Endothelial cell of umbilical vein (primary cell): ENCODE data around the gene ARL3. TPM values are rescaled to one million over a fixed set of nuclear protein-coding genes. Genes with fewer than 3 reads are reported as not detected.

ENCODE experiments used
- BruUV-seq: library from RNA; stranded (reverse); fragments of 400-500 nt; replicated peaks from 2 replicates; lab custom pipeline; 2021; lab: Mats Ljungman, UMichigan
- CTCF ChIA-PET: fragments of 300-600, 350-600 bp; sonication (Branson Sonifier 250); formaldehyde crosslinking; loops from one replicate; lab custom pipeline; 2021; ENCODE audit warnings: antibody characterized with exemption, inconsistent platforms; lab: Charles Lee
- POLR2A ChIA-PET: fragments of 300-600, 350-600 bp; sonication (Branson Sonifier 250); formaldehyde crosslinking; loops from one replicate; lab custom pipeline; 2021; ENCODE audit warnings: antibody characterized with exemption, inconsistent platforms; lab: Charles Lee
- DNase-seq: peaks from one replicate; pipeline ENCODE4 v3.0.0-alpha.2; 2011; ENCODE audit warnings: low read depth, low spot score
- FAIRE-seq: peaks from 2 replicates; lab custom pipeline; 2011; peaks lifted over from hg19 to GRCh38; lab: Jason Lieb, UNC
- H2AFZ ChIP-seq: 2 replicates; pipeline ENCODE4 v1.6.0; 2012; ENCODE audit warnings: low read depth, low read length, control low read depth, inconsistent platforms
- H3K27ac ChIP-seq: 2 replicates; pipeline ENCODE4 v1.5.1; 2011; ENCODE audit warnings: low read depth, mild to moderate bottlenecking, control low read depth, low read length, moderate library complexity; ENCODE audit not compliant: insufficient read depth
- H3K27me3 ChIP-seq, 2 experiments: 2 replicates each; pipeline versions ENCODE4 v1.6.0 to v1.6.1; 2011; ENCODE audit warnings: low read length in 2 of 2, mixed read lengths in 1 of 2; ENCODE audit not compliant: control insufficient read depth in 2 of 2, insufficient read depth in 2 of 2
- H3K36me3 ChIP-seq, 2 experiments: 2 replicates in 1 of 2; 3 replicates in 1 of 2; pipeline ENCODE4 v1.5.1; 2011; ENCODE audit warnings: low read length in 2 of 2, mild to moderate bottlenecking in 1 of 2, moderate library complexity in 1 of 2; ENCODE audit not compliant: control insufficient read depth in 2 of 2, insufficient read depth in 2 of 2; ENCODE audit errors: extremely low read depth in 1 of 2
- H3K4me1 ChIP-seq: 3 replicates; pipeline ENCODE4 v1.5.1; 2011; ENCODE audit warnings: mild to moderate bottlenecking, low read length; ENCODE audit not compliant: control insufficient read depth, insufficient read depth; ENCODE audit errors: extremely low read depth
- H3K4me2 ChIP-seq: 2 replicates; pipeline ENCODE4 v1.6.1; 2011; ENCODE audit warnings: low read length, control low read depth, mixed read lengths; ENCODE audit not compliant: insufficient read depth
- H3K4me3 ChIP-seq, 3 experiments: fragments of 200-600 bp in 1 of 3; sonication (generic), shearing (Covaris generic) in 1 of 3; replicated peaks in 1 of 3; 2 replicates each; pipeline ENCODE4 v1.5.1; 2011 to 2016; ENCODE audit warnings: control low read depth in 3 of 3, low read length in 3 of 3, mild to moderate bottlenecking in 2 of 3, inconsistent platforms in 1 of 3, low read depth in 1 of 3, moderate library complexity in 1 of 3; ENCODE audit not compliant: insufficient read depth in 1 of 3
- H3K79me2 ChIP-seq: 2 replicates; pipeline ENCODE4 v1.6.0; 2012; ENCODE audit warnings: low read length, inconsistent platforms; ENCODE audit not compliant: control insufficient read depth, insufficient read depth
- H3K9ac ChIP-seq: replicated peaks from 2 replicates; pipeline ENCODE3; 2011; ENCODE audit warnings: low read length, control low read depth; ENCODE audit not compliant: insufficient read depth; ENCODE audit errors: extremely low read depth
- H3K9me1 ChIP-seq: replicated peaks from 3 replicates; pipeline ENCODE4 v1.6.0; 2011; ENCODE audit warnings: mild to moderate bottlenecking, low read length; ENCODE audit not compliant: control insufficient read depth, insufficient read depth; ENCODE audit errors: extremely low read depth
- H3K9me3 ChIP-seq: replicated peaks from 2 replicates; pipeline ENCODE4 v1.5.1; 2012; ENCODE audit warnings: low read length, inconsistent platforms; ENCODE audit not compliant: control insufficient read depth, insufficient read depth
- H4K20me1 ChIP-seq: replicated peaks from 2 replicates; pipeline ENCODE3; 2011; ENCODE audit warnings: mild to moderate bottlenecking, low read length; ENCODE audit not compliant: control insufficient read depth, insufficient read depth; ENCODE audit errors: extremely low read depth
- CTCF ChIP-seq, 2 donors: IDR thresholded peaks; 1 replicate in 1 of 2; 2 replicates in 1 of 2; pipeline ENCODE4 v1.5.1; 2011; ENCODE audit warnings: low read length in 2 of 2, mild to moderate bottlenecking in 2 of 2, moderate library complexity in 2 of 2, control low read depth in 1 of 2, inconsistent platforms in 1 of 2, low read depth in 1 of 2; ENCODE audit not compliant: insufficient read depth in 1 of 2; ENCODE audit errors: extremely low read depth in 1 of 2
- EZH2 ChIP-seq: IDR thresholded peaks from 2 replicates; pipeline ENCODE4 v1.6.1; 2012; ENCODE audit warnings: borderline replicate concordance, low read depth, mild to moderate bottlenecking, moderate library complexity, low read length, inconsistent platforms; ENCODE audit not compliant: severe bottlenecking
- FOS ChIP-seq: IDR thresholded peaks from 2 replicates; pipeline ENCODE4 v1.6.1; 2011; ENCODE audit warnings: mild to moderate bottlenecking, low read length, moderate library complexity, borderline replicate concordance; ENCODE audit not compliant: insufficient read depth
- JUN ChIP-seq: IDR thresholded peaks from 2 replicates; pipeline ENCODE4 v1.6.1; 2011; ENCODE audit warnings: borderline replicate concordance, low read depth; ENCODE audit not compliant: insufficient read length, insufficient read depth
- MAX ChIP-seq: IDR thresholded peaks from 2 replicates; pipeline ENCODE4 v1.6.1; 2011; ENCODE audit not compliant: insufficient read depth, insufficient read length
- MYC ChIP-seq: IDR thresholded peaks from one replicate; pipeline ENCODE4 v1.6.1; 2011; ENCODE audit warnings: mild to moderate bottlenecking, low read depth, low read length
- POLR2A ChIP-seq: IDR thresholded peaks from 2 replicates; pipeline ENCODE4 v1.6.1; 2012; ENCODE audit warnings: low read depth, mild to moderate bottlenecking, control low read depth, low read length
- POLR2AphosphoS5 ChIP-seq: IDR thresholded peaks from 2 replicates; pipeline ENCODE4 v1.6.1; 2012; ENCODE audit warnings: low read depth, mild to moderate bottlenecking, control low read depth, low read length, moderate library complexity; ENCODE audit not compliant: insufficient read depth
- dilution Hi-C: fragments of 300-500 bp; cut with MboI; formaldehyde crosslinking; loops from one replicate; pipeline ENCODE4 v1.15.0; 2019; ENCODE audit warnings: low sequenced_read_pairs; ENCODE audit not compliant: extremely low pct_ligation_motif_present
- intact Hi-C: fragments of 100-400 bp; cut with micrococcal nuclease; formaldehyde crosslinking; loops from one replicate; pipeline ENCODE4 v1.10.0; 2022
- polyA plus RNA-seq, 4 experiments: library from polyadenylated mRNA; depleted of rRNA in 3 of 4; stranded (reverse) in 3 of 4; unstranded in 1 of 4; fragments of >200 nt; gene quantifications; 2 replicates each; pipeline versions ENCODE4 v1.2.1 to v1.2.3, GENCODE V29; 2011 to 2012; ENCODE audit warnings: missing spikeins in 1 of 4
- total RNA-seq: library from RNA; stranded (reverse); gene quantifications from 2 replicates; pipeline ENCODE4 v1.2.3, GENCODE V29; 2021

Gene ARL3
- total and polyA plus RNA-seq, 2 donors (not counting 3 experiments of a cell fraction or from before 2014, with no cell fraction given): 6.6 to 11.0 TPM

GRCh38 chr10:102661658-102662028, 52.6 kb downstream of the ARL3 start:
- TF ChIP-seq FOS (no peak), CTCF (IDR thresholded peaks at IDR 0.05; ENCODE audit: extremely low read depth in 1 of 2, insufficient read depth in 1 of 2, low read depth in 1 of 2, low read length in 2 of 2) (no peak), POLR2A (no peak), JUN (no peak), MAX (no peak), EZH2 (no peak), POLR2AphosphoS5 (no peak), MYC (no peak)
- no peak for DNase-seq
- Histone ChIP-seq H2AFZ (no peak overlapping the region), H3K79me2 (no peaks in the 10 kb centered on the region), H3K27ac (no peak overlapping the region), H3K36me3 (peaks cover 4 to 6% of the 10 kb centered on the region in 2 experiments), H3K27me3 (no peaks in the 10 kb centered on the region), H3K4me1 (peaks cover 18% of the 10 kb centered on the region), H3K9me1 (no peaks in the 10 kb centered on the region), H3K9me3 (no peaks in the 10 kb centered on the region), H3K4me2 (no peak overlapping the region), H3K9ac (no peak overlapping the region), H3K4me3 (no peak overlapping the region), H4K20me1 (no peaks in the 10 kb centered on the region)
- dilution Hi-C loops: no loop called here
- ChIA-PET CTCF (interaction anchor here (1.3 to 2.1 kb wide), 4 partner anchors 8 to 64 kb away, joined by 3 to 14 read pairs (median 4); no protein-coding TSS in a partner anchor), POLR2A (no interaction called here)
- FAIRE-seq: no peak
- BruUV-seq: no TSS peak
- intact Hi-C loops: no loop called here
